Aorta (tissue), 5 donors: Measurements from ENCODE around the gene HSPBP1. TPM values are rescaled to one million over a fixed set of nuclear protein-coding genes. Genes with fewer than 3 reads are reported as not detected.
"Not testable (repeated sequence)": the region's sequence is repeated elsewhere in the genome, so short reads cannot be mapped to it uniquely, and the experiment has no call there.

Source experiments
- ATAC-seq: fragments of 200-7000 bp; cut with Tn5 transposase; one replicate; pipeline ENCODE4 v1.9.1; 2022; ENCODE audit warnings: moderate library complexity; ENCODE audit not compliant: low FRiP score
- DNase-seq, 2 donors: peaks; one replicate each; pipeline ENCODE4 v3.0.0-alpha.2; 2020
- H3K27ac ChIP-seq, 2 donors: one replicate each; pipeline ENCODE4 v1.5.1; 2013; ENCODE audit warnings: low read length in 2 of 2, mild to moderate bottlenecking in 2 of 2, moderate library complexity in 2 of 2, control low read depth in 1 of 2, inconsistent platforms in 1 of 2, low read depth in 1 of 2
- H3K27me3 ChIP-seq, 2 donors: one replicate each; pipeline ENCODE4 v1.6.1; 2013; ENCODE audit warnings: control low read depth in 1 of 2, low read length in 1 of 2, mild to moderate bottlenecking in 1 of 2, moderate library complexity in 1 of 2; ENCODE audit not compliant: insufficient read depth in 2 of 2, control insufficient read depth in 1 of 2
- H3K36me3 ChIP-seq, 2 donors: one replicate each; pipeline ENCODE4 v1.6.1; 2013; ENCODE audit warnings: control low read depth in 1 of 2, low read length in 1 of 2, mild to moderate bottlenecking in 1 of 2; ENCODE audit not compliant: insufficient read depth in 2 of 2, control insufficient read depth in 1 of 2
- H3K4me1 ChIP-seq, 2 donors: one replicate each; pipeline ENCODE4 v1.6.1; 2013; ENCODE audit warnings: low read length in 2 of 2, control low read depth in 1 of 2, mild to moderate bottlenecking in 1 of 2, moderate library complexity in 1 of 2; ENCODE audit not compliant: insufficient read depth in 2 of 2, control insufficient read depth in 1 of 2
- H3K4me3 ChIP-seq, 2 donors: one replicate each; pipeline ENCODE4 v1.5.1; 2013; ENCODE audit warnings: low read length in 2 of 2, control low read depth in 1 of 2, mild to moderate bottlenecking in 1 of 2
- H3K9me3 ChIP-seq: one replicate; pipeline ENCODE4 v1.6.1; 2013; ENCODE audit warnings: mild to moderate bottlenecking, low read length; ENCODE audit not compliant: control insufficient read depth
- WGBS, 2 donors: extraction: QIAGEN DNeasy Blood & Tissue Kit; methylation state at CpG; one replicate each; pipeline ENCODE4 v1.1.7; 2013; 5-methylcytosine and 5-hydroxymethylcytosine counted together
- intact Hi-C, 2 donors: fragments of 100-400 bp; cut with DNase I; formaldehyde crosslinking; loops; one replicate each; pipeline versions ENCODE4 v1.14.2 to v1.15.0; 2022
- polyA plus RNA-seq, 2 donors: library from polyadenylated mRNA; stranded (reverse); fragments of 200-250 nt; gene quantifications; one replicate each; pipeline ENCODE4 v1.2.3, GENCODE V29; 2013
- total RNA-seq, 2 donors: library from RNA; stranded (reverse); fragmentation: NEBNext Ultra II Directional; extraction: Animal tissue kit (Norgen Biotek cat#: 25700); gene quantifications; one replicate each; pipeline ENCODE4 v1.2.1, GENCODE V29; 2021
- donor health status: healthy with polysubstance abuse.
- donor health status: Bipolar disorder and iron deficiency.
- donor health status: DM: no; HTN: no; CAD: no.
- donor health status: DM: no; HTN: no; CAD: no.
- donor health status: DM: yes; HTN: yes; CAD: no.

Gene HSPBP1
- total and polyA plus RNA-seq, 4 donors: 14.1 to 25.3 (median 15.5) TPM

- DNase-seq: no peak
- peaks cover 0 to 4% of the 10 kb centered on the region in 2 donors for H3K36me3 ChIP-seq
- WGBS, 2 donors: 87% methylated on average over 12 of the region's 12 CpGs
Measured at GRCh38 chr19:55228403-55229031, 51.4 kb downstream of the HSPBP1 start, which contains the start of gene TMEM86B. Gene TMEM86B (minus strand): TSS chr19:55228763. CDS start chr19:55228741, 22 bp downstream.

GRCh38 chr19:55228015-55228391 lies 51.9 kb downstream of the HSPBP1 start:
- intact Hi-C loops: no loop called here
- H3K4me1 ChIP-seq: no peaks in the 10 kb centered on the region
- H3K36me3 ChIP-seq: peaks cover 0 to 4% of the 10 kb centered on the region in 2 donors
- 55 to 67% methylated on average over 16 to 17 of the region's 17 CpGs for WGBS, 2 donors
- ATAC-seq (no peak), DNase-seq (no peak)
- no peak overlapping the region for H3K4me3 ChIP-seq
- H3K27ac ChIP-seq: no peak overlapping the region
- H3K9me3 ChIP-seq: no peaks in the 10 kb centered on the region
- H3K27me3 ChIP-seq: no peaks in the 10 kb centered on the region

More at GRCh38 chr19:55228403-55229031, 51.4 kb downstream of the HSPBP1 start, which contains the start of gene TMEM86B:
- H3K27me3 ChIP-seq: no peaks in the 10 kb centered on the region
- no peak for ATAC-seq
- H3K4me1 ChIP-seq: no peaks in the 10 kb centered on the region
- intact Hi-C loops: no loop called here
- no peak within 1 kb of the TSS for H3K4me3 ChIP-seq
- H3K9me3 ChIP-seq: no peaks in the 10 kb centered on the region
- H3K27ac ChIP-seq: no peak within 1 kb of the TSS

GRCh38 chr19:55227241-55228014 lies 52.5 kb downstream of the HSPBP1 start:
- Histone ChIP-seq H3K9me3 (no peaks in the 10 kb centered on the region), H3K4me1 (no peaks in the 10 kb centered on the region), H3K27ac (no peak overlapping the region), H3K36me3 (peaks cover 0 to 4% of the 10 kb centered on the region in 2 donors), H3K4me3 (no peak overlapping the region), H3K27me3 (no peaks in the 10 kb centered on the region)
- peak in 1 of 2 donors; percentile 41 for DNase-seq
- ATAC-seq: peak; percentile 11
- WGBS, 2 donors: 86 to 90% methylated on average over 24 to 25 of the region's 25 CpGs
- intact Hi-C loops: no loop called here

GRCh38 chr19:55226788-55227187 lies 53.1 kb downstream of the HSPBP1 start:
- ATAC-seq (no peak), DNase-seq (peak in 1 of 2 donors; percentile 25)
- Histone ChIP-seq H3K4me3 (no peak overlapping the region), H3K9me3 (no peaks in the 10 kb centered on the region), H3K27me3 (no peaks in the 10 kb centered on the region), H3K4me1 (no peaks in the 10 kb centered on the region), H3K36me3 (peaks cover 0 to 2% of the 10 kb centered on the region in 2 donors), H3K27ac (no peak overlapping the region)
- intact Hi-C loops: no loop called here
- WGBS, 2 donors: 79 to 83% methylated on average over 18 of the region's 18 CpGs

- Histone ChIP-seq H3K27me3 (no peaks in the 10 kb centered on the region), H3K27ac (no peak overlapping the region), H3K9me3 (no peaks in the 10 kb centered on the region), H3K4me1 (no peaks in the 10 kb centered on the region), H3K36me3 (peaks cover 0 to 2% of the 10 kb centered on the region in 2 donors), H3K4me3 (no peak overlapping the region)
- 84 to 87% methylated on average over 9 of the region's 9 CpGs for WGBS, 2 donors
- intact Hi-C loops: no loop called here
- no peak for ATAC-seq
- DNase-seq: peak in 1 of 2 donors; percentile 33
Measured at GRCh38 chr19:55226273-55226672, 53.6 kb downstream of the HSPBP1 start.

GRCh38 chr19:55225415-55225958 lies 54.4 kb downstream of the HSPBP1 start:
- DNase-seq: no peak
- no peak for ATAC-seq
- Histone ChIP-seq H3K4me1 (no peaks in the 10 kb centered on the region), H3K9me3 (no peaks in the 10 kb centered on the region), H3K4me3 (no peak overlapping the region), H3K36me3 (peaks cover 0 to 2% of the 10 kb centered on the region in 2 donors), H3K27ac (no peak overlapping the region), H3K27me3 (no peaks in the 10 kb centered on the region)
- intact Hi-C loops: no loop called here
- 91 to 94% methylated on average over 7 of the region's 7 CpGs for WGBS, 2 donors

GRCh38 chr19:55224679-55225414 lies 55.1 kb downstream of the HSPBP1 start:
- intact Hi-C loops, ATAC-seq, H3K4me3 ChIP-seq, H3K4me1 ChIP-seq, H3K9me3 ChIP-seq, H3K36me3 ChIP-seq, H3K27ac ChIP-seq, H3K27me3 ChIP-seq: not testable (repeated sequence)
- DNase-seq: peak in 1 of 2 donors; percentile 26
- WGBS, 2 donors: 70 to 71% methylated on average over 11 of the region's 11 CpGs

- intact Hi-C loops: no loop called here
- no peak overlapping the region for H3K27ac ChIP-seq
- ATAC-seq (no peak), DNase-seq (peak in 1 of 2 donors; percentile 33)
- H3K9me3 ChIP-seq: no peaks in the 10 kb centered on the region
- H3K4me1 ChIP-seq: no peaks in the 10 kb centered on the region
- H3K4me3 ChIP-seq: no peak overlapping the region
- 77 to 81% methylated on average over 26 of the region's 26 CpGs for WGBS, 2 donors
- peaks cover 0 to 2% of the 10 kb centered on the region in 2 donors for H3K36me3 ChIP-seq
- no peaks in the 10 kb centered on the region for H3K27me3 ChIP-seq
Measured at GRCh38 chr19:55224038-55224665, 55.8 kb downstream of the HSPBP1 start.
